ENCODE measurements around the gene MCOLN1.
A peak's percentile ranks its signal among the peaks of the same experiment; 100 is the strongest.
"Not testable (repeated sequence)": the region's sequence is repeated elsewhere in the genome, so short reads cannot be mapped to it uniquely, and the experiment has no call there.

MCOLN1 gene

DNA sequence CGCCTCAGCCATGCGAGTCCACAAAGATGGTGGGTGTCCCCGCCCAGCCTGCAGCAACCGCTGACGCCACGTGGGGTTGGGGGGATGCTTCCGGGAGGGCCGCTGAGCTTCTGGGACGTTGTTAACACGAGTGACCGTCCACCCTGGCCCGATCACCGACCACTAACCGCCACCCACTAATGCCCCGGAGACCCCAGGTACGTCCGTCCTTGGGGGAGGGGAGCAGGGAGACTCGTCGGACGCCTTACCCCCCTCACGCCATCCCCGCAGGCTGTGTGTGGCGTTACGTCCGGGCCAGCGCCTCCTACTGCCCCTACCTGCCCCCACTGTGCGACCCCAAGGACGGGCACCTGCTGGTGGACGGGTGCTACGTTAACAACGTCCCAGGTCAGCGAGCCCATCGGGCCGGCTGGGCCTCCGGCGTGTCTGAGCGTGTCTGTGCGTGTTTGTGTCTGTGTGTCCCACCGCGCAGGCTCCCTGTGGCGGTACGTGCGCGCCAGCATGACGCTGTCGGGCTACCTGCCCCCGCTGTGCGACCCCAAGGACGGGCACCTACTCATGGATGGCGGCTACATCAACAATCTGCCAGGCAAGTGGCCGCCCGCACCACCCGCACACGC, 34.4 kb downstream of the MCOLN1 start:
- DNase-seq (ENCODE audit: low read depth in 1 of 2, low spot score in 1 of 2), result no peak
- in situ Hi-C loops (cut with HindIII; ENCODE audit: low pct_unique_long_range_greater_than_20kb, low sequenced_read_pairs), result no loop called here
- no peak for TF ChIP-seq JUND (IDR thresholded peaks at IDR 0.05; ENCODE audit: low read depth)

DNA sequence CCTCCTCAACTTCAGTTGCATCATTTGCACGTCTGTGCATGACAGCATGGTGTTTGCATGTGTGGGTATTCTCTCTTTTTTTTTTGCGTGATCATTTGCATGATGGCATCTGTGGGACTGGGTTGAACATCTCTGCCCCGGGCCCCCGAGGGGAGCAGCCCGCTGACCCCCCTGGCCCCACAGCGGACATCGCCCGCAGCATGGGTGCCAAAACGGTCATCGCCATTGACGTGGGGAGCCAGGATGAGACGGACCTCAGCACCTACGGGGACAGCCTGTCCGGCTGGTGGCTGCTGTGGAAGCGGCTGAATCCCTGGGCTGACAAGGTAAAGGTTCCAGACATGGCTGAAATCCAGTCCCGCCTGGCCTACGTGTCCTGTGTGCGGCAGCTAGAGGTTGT, 36.2 kb downstream of the MCOLN1 start:
- no peak for DNase-seq (ENCODE audit: low read depth in 1 of 2, low spot score in 1 of 2)
- TF ChIP-seq JUND (IDR thresholded peaks at IDR 0.05; ENCODE audit: low read depth), result no peak
- in situ Hi-C loops (cut with HindIII; ENCODE audit: low pct_unique_long_range_greater_than_20kb, low sequenced_read_pairs), result no loop called here

DNA sequence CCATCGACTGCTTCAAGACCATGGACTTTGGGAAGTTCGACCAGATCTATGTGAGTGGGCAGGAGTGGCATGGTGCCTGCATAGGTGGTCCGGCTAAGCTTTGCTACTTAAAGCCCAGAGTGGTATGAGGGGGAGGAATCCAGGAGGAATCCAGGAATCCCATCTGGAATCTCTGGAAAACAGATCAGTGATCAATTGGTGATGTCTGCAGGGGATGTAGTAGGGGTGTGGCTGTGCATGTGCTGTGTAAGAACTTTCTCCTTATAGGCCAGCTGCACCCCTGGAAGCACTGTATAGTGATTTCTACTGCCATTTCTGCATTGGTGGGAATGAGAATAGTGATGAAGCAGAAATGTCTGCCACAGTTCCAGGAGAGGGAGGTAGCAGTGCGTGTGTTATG, 36.7 kb downstream of the MCOLN1 start:
- in situ Hi-C loops (cut with HindIII; ENCODE audit: low pct_unique_long_range_greater_than_20kb, low sequenced_read_pairs), result no loop called here
- TF ChIP-seq JUND (IDR thresholded peaks at IDR 0.05; ENCODE audit: low read depth), result no peak
- DNase-seq (ENCODE audit: low read depth in 1 of 2, low spot score in 1 of 2), result no peak

DNA sequence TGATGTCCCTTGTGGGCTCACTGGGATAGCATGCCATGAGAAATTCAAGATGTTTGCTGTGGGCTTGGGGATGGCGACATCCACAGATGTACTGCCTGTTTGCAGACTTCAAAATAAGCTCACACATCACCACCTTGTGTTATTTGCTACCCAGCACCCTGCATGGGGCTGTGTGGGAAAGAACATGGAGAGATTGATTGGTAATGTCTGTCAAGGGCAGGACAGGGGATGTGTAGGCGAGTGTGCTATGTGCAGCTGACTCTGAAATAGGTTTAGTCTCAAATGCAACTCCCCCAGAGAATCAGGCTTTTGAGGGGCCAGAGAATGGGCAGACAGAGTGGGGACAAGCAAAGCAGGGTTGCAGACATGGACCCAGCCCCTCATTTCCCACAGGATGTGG, 37.8 kb downstream of the MCOLN1 start:
- in situ Hi-C loops (cut with HindIII; ENCODE audit: low pct_unique_long_range_greater_than_20kb, low sequenced_read_pairs), result no loop called here
- no peak for DNase-seq (ENCODE audit: low read depth in 1 of 2, low spot score in 1 of 2)
- no peak for TF ChIP-seq JUND (IDR thresholded peaks at IDR 0.05; ENCODE audit: low read depth)

DNA sequence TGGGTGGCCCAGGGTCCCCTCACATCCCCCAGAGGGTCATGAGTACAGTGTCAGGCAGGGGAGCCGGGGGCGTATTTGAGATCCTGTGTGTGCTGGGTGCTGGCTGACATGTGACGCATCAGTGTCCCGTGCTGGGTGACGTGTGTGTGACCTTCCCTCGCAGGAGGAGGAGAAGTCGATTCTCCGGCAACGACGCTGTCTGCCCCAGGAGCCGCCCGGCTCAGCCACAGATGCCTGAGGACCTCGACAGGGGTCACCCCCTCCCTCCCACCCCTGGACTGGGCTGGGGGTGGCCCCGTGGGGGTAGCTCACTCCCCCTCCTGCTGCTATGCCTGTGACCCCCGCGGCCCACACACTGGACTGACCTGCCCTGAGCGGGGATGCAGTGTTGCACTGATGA, 38.9 kb downstream of the MCOLN1 start:
- DNase-seq (ENCODE audit: low read depth in 1 of 2, low spot score in 1 of 2), result no peak
- in situ Hi-C loops (cut with HindIII; ENCODE audit: low pct_unique_long_range_greater_than_20kb, low sequenced_read_pairs), result no loop called here
- no peak for TF ChIP-seq JUND (IDR thresholded peaks at IDR 0.05; ENCODE audit: low read depth)

DNA sequence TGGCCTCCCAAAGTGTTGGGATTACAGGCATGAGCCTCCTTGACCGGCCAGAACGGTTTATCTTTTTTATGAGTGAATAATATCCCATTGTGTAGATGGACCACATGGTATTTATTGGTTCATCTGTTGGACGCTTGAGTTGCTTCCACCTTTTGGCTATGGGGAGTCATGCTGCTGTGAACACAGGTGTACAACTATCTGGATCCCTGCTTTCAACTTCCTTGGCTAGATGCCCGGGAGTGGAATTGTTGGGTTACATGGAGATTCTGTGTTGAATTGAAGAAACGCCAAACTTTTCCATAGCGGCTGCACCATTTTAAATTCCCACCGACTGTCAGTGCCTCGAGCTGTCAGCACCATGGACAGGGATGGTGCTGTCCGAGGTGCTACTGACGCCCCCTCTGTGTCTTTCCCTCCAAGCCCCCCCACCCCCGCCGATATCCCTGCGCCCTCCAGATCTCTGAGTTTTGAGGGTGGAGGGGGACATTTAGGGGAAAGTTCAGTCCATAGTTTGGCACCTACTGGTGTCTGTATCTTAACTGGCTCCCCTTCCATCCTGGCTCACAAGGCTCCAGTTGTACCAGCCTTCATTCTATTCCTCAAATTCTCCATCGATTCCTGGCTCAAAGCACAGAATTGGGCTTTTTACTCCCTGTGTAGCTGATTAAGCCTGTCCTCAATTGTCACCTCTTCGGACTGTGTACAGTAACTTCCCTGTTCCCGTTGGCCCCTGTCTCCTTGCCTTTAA, 40.4 kb downstream of the MCOLN1 start:
- TF ChIP-seq JUND (IDR thresholded peaks at IDR 0.05; ENCODE audit: low read depth), result no peak
- no peak for DNase-seq (ENCODE audit: low read depth in 1 of 2, low spot score in 1 of 2)
- in situ Hi-C loops (cut with HindIII; ENCODE audit: low pct_unique_long_range_greater_than_20kb, low sequenced_read_pairs), result no loop called here

DNA sequence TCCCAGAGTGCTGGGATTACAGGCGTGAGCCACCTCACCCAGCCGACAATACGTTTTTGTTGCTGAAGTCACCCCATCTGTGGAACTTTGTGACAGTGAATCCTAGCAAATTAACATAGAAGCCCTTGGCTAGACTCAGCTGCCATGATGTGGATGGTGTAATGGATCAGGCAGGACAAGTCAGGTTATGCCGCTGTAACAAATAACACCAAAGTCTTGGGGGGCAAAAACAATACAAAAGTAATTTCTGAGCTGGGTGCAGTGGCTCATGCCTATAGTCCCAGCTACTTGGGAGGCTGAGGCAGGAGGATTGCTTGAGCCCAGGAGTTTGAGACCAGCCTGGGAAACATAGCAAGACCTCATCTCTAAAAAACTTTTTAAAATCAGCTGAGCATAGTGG, 42.4 kb downstream of the MCOLN1 start:
- no peak for DNase-seq (ENCODE audit: low read depth in 1 of 2, low spot score in 1 of 2)
- in situ Hi-C loops (cut with HindIII; ENCODE audit: low pct_unique_long_range_greater_than_20kb, low sequenced_read_pairs), result no loop called here
- TF ChIP-seq JUND (IDR thresholded peaks at IDR 0.05; ENCODE audit: low read depth), result no peak

DNA sequence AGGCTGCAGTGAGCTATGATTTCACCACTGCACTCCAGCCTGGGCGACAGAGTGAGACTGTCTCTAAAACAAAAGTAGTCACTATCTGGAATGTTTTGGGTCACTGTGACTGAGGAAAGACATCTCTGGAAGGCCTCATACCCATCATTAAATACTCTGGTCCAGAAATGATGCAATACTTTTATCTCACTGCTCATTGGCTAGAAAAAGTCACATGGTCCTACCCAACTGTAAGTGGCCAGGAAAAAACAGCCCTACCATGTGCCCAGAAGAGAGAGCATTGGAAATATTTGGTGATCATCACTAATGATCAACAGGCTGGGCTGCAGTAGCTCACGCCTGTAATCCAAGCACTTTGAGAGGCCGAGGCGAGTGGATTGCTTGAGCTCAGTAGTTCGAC, 42.9 kb downstream of the MCOLN1 start:
- no peak for TF ChIP-seq JUND (IDR thresholded peaks at IDR 0.05; ENCODE audit: low read depth)
- in situ Hi-C loops (cut with HindIII; ENCODE audit: low pct_unique_long_range_greater_than_20kb, low sequenced_read_pairs), result no loop called here
- no peak for DNase-seq (ENCODE audit: low read depth in 1 of 2, low spot score in 1 of 2)

DNA sequence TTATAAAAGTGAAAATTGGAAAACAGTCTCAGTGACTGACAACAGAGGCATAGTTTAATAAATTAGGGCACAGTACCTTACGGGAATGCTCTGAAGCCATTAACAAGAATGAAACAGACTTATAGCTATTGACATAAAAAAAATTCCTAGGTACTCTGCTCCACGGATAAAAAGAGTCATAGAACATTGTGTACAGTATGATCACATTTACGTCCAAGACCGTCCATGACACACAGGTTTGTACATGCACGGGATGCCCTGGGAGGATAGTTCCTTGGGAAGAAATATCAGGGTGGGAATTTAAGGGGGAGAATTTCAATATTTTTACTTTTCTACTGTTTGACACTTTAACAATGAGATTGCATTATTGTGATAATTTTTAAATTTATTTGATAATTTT, 48.3 kb downstream of the MCOLN1 start:
- no peak for TF ChIP-seq JUND (IDR thresholded peaks at IDR 0.05; ENCODE audit: low read depth)
- DNase-seq (ENCODE audit: low read depth in 1 of 2, low spot score in 1 of 2), result no peak
- in situ Hi-C loops (cut with HindIII; ENCODE audit: low pct_unique_long_range_greater_than_20kb, low sequenced_read_pairs), result no loop called here

DNA sequence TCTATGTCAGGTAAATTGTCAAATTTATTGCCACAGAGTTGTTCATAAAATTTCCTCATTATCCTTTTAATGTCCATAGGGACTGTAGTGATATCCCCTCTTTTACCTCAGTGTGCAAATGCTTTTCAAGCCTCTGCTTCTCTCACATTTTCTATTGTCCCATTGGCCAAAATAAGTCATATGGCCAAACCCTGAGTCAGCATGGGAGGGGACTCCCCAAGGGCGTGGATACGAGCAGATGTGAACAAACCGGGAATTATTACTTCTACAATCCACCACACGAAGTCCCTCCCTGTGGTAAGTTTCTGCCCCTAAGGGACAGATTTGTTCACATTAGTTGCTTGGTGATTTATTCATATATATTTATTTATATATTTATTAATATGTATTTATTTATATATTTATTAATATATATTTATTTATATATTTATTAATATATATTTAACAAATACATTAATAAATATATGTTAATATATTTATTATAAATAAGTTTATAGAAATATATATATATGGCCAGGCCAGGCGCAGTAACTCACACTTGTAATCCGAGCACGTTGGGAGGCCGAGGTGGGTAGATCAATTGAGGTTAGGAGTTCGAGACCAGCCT, 53.1 kb downstream of the MCOLN1 start:
- DNase-seq (ENCODE audit: low read depth in 1 of 2, low spot score in 1 of 2), result peak in 1 of 2 experiments; percentile 55
- in situ Hi-C loops (cut with HindIII; ENCODE audit: low pct_unique_long_range_greater_than_20kb, low sequenced_read_pairs), result no loop called here
- no peak for TF ChIP-seq JUND (IDR thresholded peaks at IDR 0.05; ENCODE audit: low read depth)

DNA sequence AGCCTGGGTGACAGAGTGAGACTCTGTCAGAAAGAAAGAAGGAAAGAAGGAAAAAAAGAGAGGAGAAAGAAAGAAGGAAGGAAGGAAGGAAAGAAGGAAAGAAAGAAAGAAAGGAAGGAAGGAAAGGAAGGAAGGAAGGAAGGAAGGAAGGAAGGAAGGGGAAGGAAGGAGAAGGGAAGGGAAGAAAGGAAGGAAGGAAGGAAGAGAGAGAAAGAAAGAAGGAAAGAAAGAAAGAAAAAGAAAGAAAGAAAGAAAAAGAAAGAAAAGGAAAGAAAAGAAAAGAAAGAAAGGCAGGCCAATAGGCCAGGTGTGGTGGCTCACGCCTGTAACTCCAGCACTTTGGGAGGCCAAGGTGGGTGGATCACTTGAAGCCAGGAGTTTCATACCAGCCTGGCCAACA, 55.0 kb downstream of the MCOLN1 start:
- DNase-seq (ENCODE audit: low read depth in 1 of 2, low spot score in 1 of 2); in situ Hi-C loops (cut with HindIII; ENCODE audit: low pct_unique_long_range_greater_than_20kb, low sequenced_read_pairs): not testable (repeated sequence)

DNA sequence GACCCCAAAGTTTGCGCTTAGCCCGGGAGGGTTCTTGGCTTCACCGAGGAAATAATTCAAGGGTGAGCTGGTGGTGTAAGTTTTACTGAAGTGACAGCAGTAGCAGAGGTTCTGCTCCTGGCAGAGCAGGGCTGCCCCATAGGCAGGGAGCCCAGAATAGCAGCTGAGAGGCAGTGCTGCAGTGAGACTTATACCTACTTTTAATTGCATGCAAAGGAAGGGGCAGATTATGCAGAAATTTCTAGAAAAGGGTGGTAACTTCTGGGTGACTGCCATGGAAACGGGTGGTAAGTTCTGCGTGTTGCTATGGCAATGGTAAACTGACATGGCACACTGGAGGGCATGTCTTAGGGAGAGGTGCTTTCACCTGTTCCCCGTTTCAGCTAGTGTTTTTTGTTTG, 55.7 kb downstream of the MCOLN1 start:
- no peak for TF ChIP-seq JUND (IDR thresholded peaks at IDR 0.05; ENCODE audit: low read depth)
- in situ Hi-C loops (cut with HindIII; ENCODE audit: low pct_unique_long_range_greater_than_20kb, low sequenced_read_pairs), result no loop called here
- DNase-seq (ENCODE audit: low read depth in 1 of 2, low spot score in 1 of 2), result peak in 1 of 2 experiments; percentile 49

DNA sequence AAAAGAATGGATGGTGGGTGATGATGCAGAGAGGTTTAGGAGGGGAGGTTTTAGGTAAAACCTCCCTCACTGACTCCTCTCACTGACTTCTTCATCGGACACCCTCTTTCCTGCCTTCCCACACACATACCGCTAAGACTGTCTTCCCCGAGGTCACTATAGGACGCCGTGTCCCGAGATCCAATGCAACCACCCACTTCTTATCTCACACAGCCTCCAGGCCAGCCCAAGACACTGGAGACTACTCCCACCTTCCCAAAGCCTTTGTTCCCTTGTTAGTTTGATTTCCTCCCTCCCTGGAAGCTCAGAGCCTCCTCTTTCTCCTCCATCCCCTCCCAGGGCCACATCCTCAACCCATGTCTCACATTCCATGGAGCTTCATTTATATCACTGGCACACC, 56.8 kb downstream of the MCOLN1 start:
- in situ Hi-C loops (cut with HindIII; ENCODE audit: low pct_unique_long_range_greater_than_20kb, low sequenced_read_pairs), result no loop called here
- DNase-seq (ENCODE audit: low read depth in 1 of 2, low spot score in 1 of 2), result no peak
- no peak for TF ChIP-seq JUND (IDR thresholded peaks at IDR 0.05; ENCODE audit: low read depth)
